Keratinocyte (primary cell): ENCODE measurements around the gene NEK9. TPM values are rescaled to one million over a fixed set of nuclear protein-coding genes. Genes with fewer than 3 reads are reported as not detected.

Experiments
- DNase-seq: peaks from one replicate; pipeline ENCODE4 v3.0.0-alpha.2; 2011; ENCODE audit warnings: low read depth, missing footprints, low spot score
- FAIRE-seq: peaks from 2 replicates; lab custom pipeline; 2011; peaks lifted over from hg19 to GRCh38; lab: Jason Lieb, UNC
- H2AFZ ChIP-seq: 2 replicates; pipeline ENCODE4 v1.6.0; 2012; ENCODE audit warnings: low read length, control low read depth, inconsistent platforms; ENCODE audit not compliant: control insufficient read depth
- H3K27ac ChIP-seq: 2 replicates; pipeline ENCODE4 v1.5.1; 2011; ENCODE audit warnings: low read length; ENCODE audit not compliant: control insufficient read depth, insufficient read depth
- H3K27me3 ChIP-seq: 3 replicates; pipeline ENCODE4 v1.6.0; 2011; ENCODE audit warnings: low read length; ENCODE audit not compliant: control insufficient read depth, insufficient read depth; ENCODE audit errors: extremely low read depth
- H3K36me3 ChIP-seq, 2 experiments: 2 replicates in 1 of 2; 3 replicates in 1 of 2; pipeline ENCODE4 v1.5.1; 2011; ENCODE audit warnings: low read length in 2 of 2, mild to moderate bottlenecking in 1 of 2; ENCODE audit not compliant: control insufficient read depth in 2 of 2, insufficient read depth in 2 of 2; ENCODE audit errors: extremely low read depth in 1 of 2
- H3K4me1 ChIP-seq: 3 replicates; pipeline ENCODE4 v1.5.1; 2011; ENCODE audit warnings: low read length; ENCODE audit not compliant: control insufficient read depth, insufficient read depth; ENCODE audit errors: extremely low read depth
- H3K4me2 ChIP-seq: 3 replicates; pipeline ENCODE4 v1.6.0; 2011; ENCODE audit warnings: low read depth, low read length; ENCODE audit not compliant: control insufficient read depth, insufficient read depth; ENCODE audit errors: extremely low read depth
- H3K4me3 ChIP-seq, 3 experiments: fragments of 200-600 bp in 1 of 3; sonication (generic) in 1 of 3; 2 replicates in 2 of 3; 3 replicates in 1 of 3; pipeline ENCODE4 v1.5.1; 2011 to 2016; ENCODE audit warnings: low read length in 3 of 3, mild to moderate bottlenecking in 3 of 3, control low read depth in 2 of 3, inconsistent platforms in 1 of 3, low read depth in 1 of 3, mixed read lengths in 1 of 3, mixed run types in 1 of 3, moderate library complexity in 1 of 3; ENCODE audit not compliant: control insufficient read depth in 2 of 3, insufficient read depth in 2 of 3; ENCODE audit errors: extremely low read depth in 1 of 3
- H3K79me2 ChIP-seq: 2 replicates; pipeline ENCODE4 v1.6.0; 2012; ENCODE audit warnings: low read length; ENCODE audit not compliant: control insufficient read depth, insufficient read depth
- H3K9ac ChIP-seq: 3 replicates; pipeline ENCODE4 v1.6.0; 2011; ENCODE audit warnings: low read length; ENCODE audit not compliant: control insufficient read depth, insufficient read depth; ENCODE audit errors: extremely low read depth
- H3K9me1 ChIP-seq: 3 replicates; pipeline ENCODE4 v1.6.0; 2011; ENCODE audit warnings: low read length; ENCODE audit not compliant: control insufficient read depth, insufficient read depth; ENCODE audit errors: extremely low read depth
- H3K9me3 ChIP-seq: 2 replicates; pipeline ENCODE4 v1.5.1; 2012; ENCODE audit warnings: low read depth, low read length; ENCODE audit not compliant: control insufficient read depth
- H4K20me1 ChIP-seq: 3 replicates; pipeline ENCODE4 v1.6.0; 2011; ENCODE audit warnings: low read length; ENCODE audit not compliant: control insufficient read depth, insufficient read depth; ENCODE audit errors: extremely low read depth
- EZH2 ChIP-seq: IDR thresholded peaks from one replicate; pipeline ENCODE4 v1.6.1; 2012; ENCODE audit warnings: inconsistent platforms, mild to moderate bottlenecking, low read length, moderate library complexity
- dilution Hi-C: fragments of 300-500 bp; cut with MboI; formaldehyde crosslinking; loops from one replicate; pipeline ENCODE4 v1.7.0; 2020; ENCODE audit warnings: low sequenced_read_pairs; ENCODE audit not compliant: extremely low pct_ligation_motif_present
- polyA plus RNA-seq, 5 experiments: library from polyadenylated mRNA; depleted of rRNA in 3 of 5; stranded (reverse) in 3 of 5; stranded (forward) in 1 of 5; unstranded in 1 of 5; fragments of >200 nt; gene quantifications; 1 replicate in 1 of 5; 2 replicates in 3 of 5; 3 replicates in 1 of 5; pipeline versions ENCODE4 v1.2.1 to v1.2.3, GENCODE V29; 2011 to 2012; ENCODE audit warnings: missing spikeins in 2 of 5, low read depth in 1 of 5, low replicate concordance in 1 of 5
- TF ChIP-seq, protein P1 (sequence below), 3 experiments: IDR thresholded peaks in 1 of 3; conservative IDR thresholded peaks in 1 of 3; optimal IDR thresholded peaks in 1 of 3; 2 replicates in 2 of 3; 3 replicates in 1 of 3; pipeline versions ENCODE3 to v1.5.1; 2011; ENCODE audit warnings: low read length in 3 of 3, mild to moderate bottlenecking in 3 of 3, moderate library complexity in 2 of 3, control low read depth in 1 of 3, inconsistent platforms in 1 of 3; ENCODE audit not compliant: insufficient read depth in 2 of 3; ENCODE audit errors: extremely low read depth in 1 of 3

The NEK9 gene
- polyA plus RNA-seq, 1 donor (not counting 4 experiments of a cell fraction or from before 2014, with no cell fraction given): 43.7 TPM

- H3K4me3 ChIP-seq: no peak overlapping the region
- no peak overlapping the region for H3K9ac ChIP-seq
- no peaks in the 10 kb centered on the region for H4K20me1 ChIP-seq
- no peak for DNase-seq
- FAIRE-seq: no peak
- H3K4me1 ChIP-seq: no peaks in the 10 kb centered on the region
- no peaks in the 10 kb centered on the region for H3K79me2 ChIP-seq
- H2AFZ ChIP-seq: no peak overlapping the region
- H3K36me3 ChIP-seq: peaks cover 12 to 14% of the 10 kb centered on the region in 2 experiments
- no peak overlapping the region for H3K4me2 ChIP-seq
- dilution Hi-C loops: no loop called here
- no peaks in the 10 kb centered on the region for H3K9me3 ChIP-seq
- no peaks in the 10 kb centered on the region for H3K27me3 ChIP-seq
- TF ChIP-seq, protein P1, sequence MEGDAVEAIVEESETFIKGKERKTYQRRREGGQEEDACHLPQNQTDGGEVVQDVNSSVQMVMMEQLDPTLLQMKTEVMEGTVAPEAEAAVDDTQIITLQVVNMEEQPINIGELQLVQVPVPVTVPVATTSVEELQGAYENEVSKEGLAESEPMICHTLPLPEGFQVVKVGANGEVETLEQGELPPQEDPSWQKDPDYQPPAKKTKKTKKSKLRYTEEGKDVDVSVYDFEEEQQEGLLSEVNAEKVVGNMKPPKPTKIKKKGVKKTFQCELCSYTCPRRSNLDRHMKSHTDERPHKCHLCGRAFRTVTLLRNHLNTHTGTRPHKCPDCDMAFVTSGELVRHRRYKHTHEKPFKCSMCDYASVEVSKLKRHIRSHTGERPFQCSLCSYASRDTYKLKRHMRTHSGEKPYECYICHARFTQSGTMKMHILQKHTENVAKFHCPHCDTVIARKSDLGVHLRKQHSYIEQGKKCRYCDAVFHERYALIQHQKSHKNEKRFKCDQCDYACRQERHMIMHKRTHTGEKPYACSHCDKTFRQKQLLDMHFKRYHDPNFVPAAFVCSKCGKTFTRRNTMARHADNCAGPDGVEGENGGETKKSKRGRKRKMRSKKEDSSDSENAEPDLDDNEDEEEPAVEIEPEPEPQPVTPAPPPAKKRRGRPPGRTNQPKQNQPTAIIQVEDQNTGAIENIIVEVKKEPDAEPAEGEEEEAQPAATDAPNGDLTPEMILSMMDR (optimal IDR thresholded peaks at IDR 0.05 in 1 of 3, IDR thresholded peaks at IDR 0.05 in 1 of 3, conservative IDR thresholded peaks at IDR 0.05 in 1 of 3; ENCODE audit: extremely low read depth in 1 of 3, insufficient read depth in 2 of 3, low read length in 3 of 3): no peak
- no peak for TF ChIP-seq EZH2
- no peaks in the 10 kb centered on the region for H3K9me1 ChIP-seq
- no peak overlapping the region for H3K27ac ChIP-seq
These were observed 45.1 kb downstream of the NEK9 start for GRCh38 chr14:75081660-75082229.

GRCh38 chr14:75079521-75079920 lies 47.3 kb downstream of the NEK9 start:
- Histone ChIP-seq H3K9me3 (no peaks in the 10 kb centered on the region), H3K27me3 (no peaks in the 10 kb centered on the region), H3K4me1 (no peaks in the 10 kb centered on the region), H3K36me3 (peaks cover 9 to 11% of the 10 kb centered on the region in 2 experiments), H3K79me2 (no peaks in the 10 kb centered on the region), H3K4me3 (no peak overlapping the region), H3K9me1 (no peaks in the 10 kb centered on the region), H2AFZ (no peak overlapping the region), H3K4me2 (no peak overlapping the region), H4K20me1 (no peaks in the 10 kb centered on the region), H3K9ac (no peak overlapping the region), H3K27ac (no peak overlapping the region)
- FAIRE-seq (no peak), DNase-seq (no peak)
- dilution Hi-C loops: no loop called here
- TF ChIP-seq, protein P1 (optimal IDR thresholded peaks at IDR 0.05 in 1 of 3, IDR thresholded peaks at IDR 0.05 in 1 of 3, conservative IDR thresholded peaks at IDR 0.05 in 1 of 3; ENCODE audit: extremely low read depth in 1 of 3, insufficient read depth in 2 of 3, low read length in 3 of 3): no peak
- no peak for TF ChIP-seq EZH2
